ENCODE measurements around the gene TANC1. TPM values are rescaled to one million over a fixed set of nuclear protein-coding genes. Genes with fewer than 3 reads are reported as not detected.

TANC1 gene
- total RNA-seq, 1 donor from 2014 or later: 84.1 TPM

- Mint-ChIP-seq H3K4me3 (ENCODE audit: unreplicated experiment) (no peak overlapping the region), H3K27me3 (ENCODE audit: unreplicated experiment) (peaks cover 1% of the 10 kb centered on the region), H3K27ac (ENCODE audit: unreplicated experiment) (no peak overlapping the region), H3K4me1 (ENCODE audit: unreplicated experiment) (no peaks in the 10 kb centered on the region), H3K36me3 (ENCODE audit: low read depth, unreplicated experiment) (peaks cover 64% of the 10 kb centered on the region), H3K9me3 (ENCODE audit: unreplicated experiment) (no peaks in the 10 kb centered on the region)
- TF ChIP-seq, protein P1, sequence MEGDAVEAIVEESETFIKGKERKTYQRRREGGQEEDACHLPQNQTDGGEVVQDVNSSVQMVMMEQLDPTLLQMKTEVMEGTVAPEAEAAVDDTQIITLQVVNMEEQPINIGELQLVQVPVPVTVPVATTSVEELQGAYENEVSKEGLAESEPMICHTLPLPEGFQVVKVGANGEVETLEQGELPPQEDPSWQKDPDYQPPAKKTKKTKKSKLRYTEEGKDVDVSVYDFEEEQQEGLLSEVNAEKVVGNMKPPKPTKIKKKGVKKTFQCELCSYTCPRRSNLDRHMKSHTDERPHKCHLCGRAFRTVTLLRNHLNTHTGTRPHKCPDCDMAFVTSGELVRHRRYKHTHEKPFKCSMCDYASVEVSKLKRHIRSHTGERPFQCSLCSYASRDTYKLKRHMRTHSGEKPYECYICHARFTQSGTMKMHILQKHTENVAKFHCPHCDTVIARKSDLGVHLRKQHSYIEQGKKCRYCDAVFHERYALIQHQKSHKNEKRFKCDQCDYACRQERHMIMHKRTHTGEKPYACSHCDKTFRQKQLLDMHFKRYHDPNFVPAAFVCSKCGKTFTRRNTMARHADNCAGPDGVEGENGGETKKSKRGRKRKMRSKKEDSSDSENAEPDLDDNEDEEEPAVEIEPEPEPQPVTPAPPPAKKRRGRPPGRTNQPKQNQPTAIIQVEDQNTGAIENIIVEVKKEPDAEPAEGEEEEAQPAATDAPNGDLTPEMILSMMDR (IDR thresholded peaks at IDR 0.05; ENCODE audit: unreplicated experiment): no peak
- no peak for DNase-seq (ENCODE audit: low spot score)
These were observed 230.8 kb downstream of the TANC1 start for GRCh38 chr2:159199236-159199635.

GRCh38 chr2:159199761-159200465, 231.5 kb downstream of the TANC1 start:
- TF ChIP-seq, protein P1 (IDR thresholded peaks at IDR 0.05; ENCODE audit: unreplicated experiment): no peak
- Mint-ChIP-seq H3K27me3 (ENCODE audit: unreplicated experiment) (peaks cover 1% of the 10 kb centered on the region), H3K4me1 (ENCODE audit: unreplicated experiment) (no peaks in the 10 kb centered on the region), H3K4me3 (ENCODE audit: unreplicated experiment) (peak overlapping the region; percentile 25), H3K27ac (ENCODE audit: unreplicated experiment) (no peak overlapping the region), H3K36me3 (ENCODE audit: low read depth, unreplicated experiment) (peaks cover 64% of the 10 kb centered on the region), H3K9me3 (ENCODE audit: unreplicated experiment) (no peaks in the 10 kb centered on the region)
- no peak for DNase-seq (ENCODE audit: low spot score)

- H3K27me3 Mint-ChIP-seq (ENCODE audit: unreplicated experiment): peaks cover 1% of the 10 kb centered on the region
- H3K9me3 Mint-ChIP-seq (ENCODE audit: unreplicated experiment): no peaks in the 10 kb centered on the region
- no peak overlapping the region for H3K4me3 Mint-ChIP-seq (ENCODE audit: unreplicated experiment)
- no peaks in the 10 kb centered on the region for H3K4me1 Mint-ChIP-seq (ENCODE audit: unreplicated experiment)
- H3K27ac Mint-ChIP-seq (ENCODE audit: unreplicated experiment): peak overlapping the region; percentile 61
- TF ChIP-seq, protein P1 (IDR thresholded peaks at IDR 0.05; ENCODE audit: unreplicated experiment): no peak
- peaks cover 65% of the 10 kb centered on the region for H3K36me3 Mint-ChIP-seq (ENCODE audit: low read depth, unreplicated experiment)
- no peak for DNase-seq (ENCODE audit: low spot score)
These were observed 232.1 kb downstream of the TANC1 start for GRCh38 chr2:159200498-159200897.

DNA sequence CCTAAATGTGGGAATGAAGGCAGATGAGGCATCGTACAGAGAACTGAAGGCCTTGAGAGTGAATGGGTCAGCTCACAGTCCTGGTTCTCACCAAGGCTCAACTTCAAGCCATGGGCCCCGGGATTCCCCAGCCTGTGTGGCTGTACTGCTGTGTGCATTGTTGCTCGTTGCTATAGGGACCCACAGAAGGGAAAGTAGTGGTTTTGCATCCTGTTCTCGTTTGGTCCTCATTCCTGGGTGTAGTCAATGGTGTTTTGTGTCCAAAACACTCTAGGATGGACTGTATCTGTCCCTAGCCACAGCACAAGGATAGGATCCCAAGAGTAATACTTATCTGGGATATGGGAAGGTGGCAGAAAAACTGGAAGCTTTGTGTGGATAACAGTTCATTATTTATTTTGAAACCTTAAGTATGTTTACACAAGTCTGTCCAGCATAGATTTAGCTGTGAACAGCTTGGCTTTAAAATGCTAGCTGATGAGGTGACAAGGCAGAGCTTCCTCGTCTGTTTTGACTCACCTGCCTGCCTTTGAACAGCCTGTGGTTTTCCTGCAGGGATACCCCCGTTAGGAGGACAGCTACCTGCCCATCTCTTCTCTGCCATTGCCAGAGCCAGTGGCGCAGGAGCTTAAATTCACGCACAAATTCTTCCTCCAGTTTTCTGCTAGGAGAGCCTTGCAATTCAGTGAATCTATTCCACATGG, 233.1 kb downstream of the TANC1 start:
- Mint-ChIP-seq H3K27ac (ENCODE audit: unreplicated experiment) (peak overlapping the region; percentile 70), H3K4me3 (ENCODE audit: unreplicated experiment) (peak overlapping the region; percentile 2), H3K27me3 (ENCODE audit: unreplicated experiment) (peaks cover 4% of the 10 kb centered on the region), H3K9me3 (ENCODE audit: unreplicated experiment) (no peaks in the 10 kb centered on the region), H3K4me1 (ENCODE audit: unreplicated experiment) (no peaks in the 10 kb centered on the region), H3K36me3 (ENCODE audit: low read depth, unreplicated experiment) (peaks cover 71% of the 10 kb centered on the region)
- no peak for DNase-seq (ENCODE audit: low spot score)
- TF ChIP-seq, protein P1 (IDR thresholded peaks at IDR 0.05; ENCODE audit: unreplicated experiment): no peak

DNA sequence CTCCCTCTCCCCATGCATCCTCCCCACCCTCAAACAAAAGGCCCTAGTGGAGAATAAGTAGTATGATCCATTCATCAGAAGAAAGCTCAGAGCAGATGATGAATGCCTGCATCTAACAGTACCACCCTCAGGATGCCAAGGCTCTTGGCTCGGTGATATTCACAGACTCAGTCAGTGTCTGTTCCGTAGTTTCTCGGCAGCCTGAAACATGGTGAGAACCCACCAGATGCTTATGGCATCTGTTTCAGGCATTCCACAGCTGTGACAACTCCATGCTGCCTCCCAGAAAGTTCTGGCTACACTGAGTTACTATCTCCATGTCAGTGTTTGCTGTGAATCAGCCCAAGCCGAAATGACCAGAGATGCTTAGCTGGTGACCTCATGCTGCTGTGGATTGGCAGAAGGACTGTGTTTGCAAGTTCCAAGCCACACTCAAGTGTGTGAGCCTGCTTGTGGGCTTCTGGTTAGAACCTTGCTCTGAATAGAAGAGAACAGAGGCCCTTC, 234.2 kb downstream of the TANC1 start:
- no peak for DNase-seq (ENCODE audit: low spot score)
- no peaks in the 10 kb centered on the region for H3K4me1 Mint-ChIP-seq (ENCODE audit: unreplicated experiment)
- H3K36me3 Mint-ChIP-seq (ENCODE audit: low read depth, unreplicated experiment): peaks cover 72% of the 10 kb centered on the region
- peaks cover 2% of the 10 kb centered on the region for H3K27me3 Mint-ChIP-seq (ENCODE audit: unreplicated experiment)
- TF ChIP-seq, protein P1 (IDR thresholded peaks at IDR 0.05; ENCODE audit: unreplicated experiment): no peak
- H3K4me3 Mint-ChIP-seq (ENCODE audit: unreplicated experiment): no peak overlapping the region
- H3K27ac Mint-ChIP-seq (ENCODE audit: unreplicated experiment): no peak overlapping the region
- no peaks in the 10 kb centered on the region for H3K9me3 Mint-ChIP-seq (ENCODE audit: unreplicated experiment)
